GM10847 (cell line): ENCODE measurements around the gene PPM1J.
A peak's percentile ranks its signal among the peaks of the same experiment; 100 is the strongest.

ENCODE experiments used
- POLR2A ChIP-seq: IDR thresholded peaks from 2 replicates; pipeline ENCODE4 v1.6.1; 2011; ENCODE audit not compliant: insufficient read length; ENCODE audit errors: extremely low read depth

The PPM1J gene

DNA sequence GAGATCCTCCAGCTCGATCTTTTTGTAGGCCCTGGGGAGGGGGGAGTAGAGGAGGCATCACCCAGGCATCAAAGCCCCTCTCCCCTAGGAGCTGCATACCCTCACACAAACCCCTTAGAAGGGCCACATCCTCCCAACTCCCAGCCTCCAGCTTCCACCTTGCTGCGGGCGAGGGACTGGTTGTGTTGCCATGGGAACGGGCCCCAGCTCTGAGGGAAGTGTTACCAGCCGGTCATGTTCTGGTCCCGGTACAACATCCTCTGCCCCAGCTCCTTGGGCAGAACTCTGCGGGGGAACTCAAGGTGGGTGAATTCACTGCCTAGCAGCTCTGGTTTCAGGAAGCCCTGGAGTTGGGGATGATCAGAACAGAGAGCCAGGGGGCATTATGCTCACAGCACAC lies 4.1 kb downstream of the PPM1J start:
- TF ChIP-seq POLR2A = no peak

GRCh38 chr1:112710586-112710985 lies 4.5 kb downstream of the PPM1J start:
- TF ChIP-seq POLR2A = no peak

- no peak for TF ChIP-seq POLR2A
Observed at GRCh38 chr1:112710159-112710558, 5.0 kb downstream of the PPM1J start.

- no peak for TF ChIP-seq POLR2A
Observed at GRCh38 chr1:112708489-112708888, 6.6 kb downstream of the PPM1J start.

DNA sequence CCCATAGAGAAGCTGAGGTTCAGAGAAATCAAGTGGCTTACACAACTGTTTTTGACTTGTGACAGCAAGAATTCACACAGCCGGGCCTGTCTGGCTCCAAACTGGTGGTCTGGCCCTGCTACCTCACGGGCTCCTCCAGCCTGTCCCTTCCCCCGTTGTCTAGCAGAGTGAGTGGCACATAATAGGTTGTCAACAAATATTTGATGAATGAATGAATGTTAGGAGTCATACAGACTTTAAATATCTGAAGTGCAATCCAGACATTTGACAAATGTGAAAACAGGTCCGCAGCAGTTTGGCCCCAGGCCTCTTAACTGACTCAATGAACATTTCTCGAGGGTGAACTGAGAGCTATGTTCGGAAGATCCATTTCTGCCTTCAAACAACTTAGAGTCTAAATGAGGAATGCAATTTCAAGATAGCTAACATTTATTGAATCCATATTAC lies 7.1 kb downstream of the PPM1J start:
- no peak for TF ChIP-seq POLR2A

- no peak for TF ChIP-seq POLR2A
Observed at GRCh38 chr1:112707221-112708001, 7.7 kb downstream of the PPM1J start.

- TF ChIP-seq POLR2A = peak; percentile 56
Observed at GRCh38 chr1:112706505-112707220, 8.5 kb downstream of the PPM1J start, which contains the start of gene RHOC. Gene RHOC, minus strand, starts transcription at chr1:112707127. Its CDS starts 3,328 bp downstream, at chr1:112703799.

DNA sequence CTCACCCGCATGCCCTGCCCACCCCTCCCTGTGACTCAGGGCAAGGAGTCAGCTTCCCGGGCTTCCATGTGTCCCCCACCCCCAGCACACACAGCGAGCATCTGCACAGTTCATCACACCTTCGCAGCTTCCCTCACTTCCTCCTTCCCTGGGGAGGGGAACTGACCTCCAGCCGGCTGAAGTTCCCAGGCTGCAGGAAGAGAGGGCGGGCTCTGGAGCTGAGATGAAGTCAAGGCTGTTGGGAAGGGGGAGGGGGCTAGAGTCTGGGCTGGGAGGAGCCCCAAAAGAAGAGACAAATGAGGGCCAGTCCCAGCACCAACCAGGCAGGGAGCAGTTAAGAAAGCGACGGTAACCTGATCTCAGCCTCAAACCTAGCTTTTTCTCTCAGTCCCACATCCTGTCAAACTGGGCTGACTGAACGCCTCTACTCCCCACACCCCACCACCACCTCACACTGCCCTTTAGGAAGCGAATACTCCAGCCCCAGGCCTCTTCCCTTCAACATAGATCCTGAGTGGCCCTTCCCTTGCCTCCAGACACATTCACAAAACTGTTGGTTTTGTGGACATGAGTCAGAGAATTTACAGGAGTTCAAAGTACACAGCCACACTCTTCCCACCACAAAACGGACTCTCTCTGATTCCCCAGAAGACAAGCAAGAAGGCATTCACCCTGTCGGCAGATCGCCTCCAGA lies 10.1 kb downstream of the PPM1J start:
- TF ChIP-seq POLR2A = peak; percentile 42

GRCh38 chr1:112704391-112704933 lies 10.7 kb downstream of the PPM1J start:
- TF ChIP-seq POLR2A = no peak

- TF ChIP-seq POLR2A = no peak
Observed at GRCh38 chr1:112703706-112704105, 11.4 kb downstream of the PPM1J start.

- TF ChIP-seq POLR2A = no peak
Observed at GRCh38 chr1:112702420-112703261, 12.5 kb downstream of the PPM1J start.

GRCh38 chr1:112702067-112702395 lies 13.1 kb downstream of the PPM1J start:
- TF ChIP-seq POLR2A = no peak

DNA sequence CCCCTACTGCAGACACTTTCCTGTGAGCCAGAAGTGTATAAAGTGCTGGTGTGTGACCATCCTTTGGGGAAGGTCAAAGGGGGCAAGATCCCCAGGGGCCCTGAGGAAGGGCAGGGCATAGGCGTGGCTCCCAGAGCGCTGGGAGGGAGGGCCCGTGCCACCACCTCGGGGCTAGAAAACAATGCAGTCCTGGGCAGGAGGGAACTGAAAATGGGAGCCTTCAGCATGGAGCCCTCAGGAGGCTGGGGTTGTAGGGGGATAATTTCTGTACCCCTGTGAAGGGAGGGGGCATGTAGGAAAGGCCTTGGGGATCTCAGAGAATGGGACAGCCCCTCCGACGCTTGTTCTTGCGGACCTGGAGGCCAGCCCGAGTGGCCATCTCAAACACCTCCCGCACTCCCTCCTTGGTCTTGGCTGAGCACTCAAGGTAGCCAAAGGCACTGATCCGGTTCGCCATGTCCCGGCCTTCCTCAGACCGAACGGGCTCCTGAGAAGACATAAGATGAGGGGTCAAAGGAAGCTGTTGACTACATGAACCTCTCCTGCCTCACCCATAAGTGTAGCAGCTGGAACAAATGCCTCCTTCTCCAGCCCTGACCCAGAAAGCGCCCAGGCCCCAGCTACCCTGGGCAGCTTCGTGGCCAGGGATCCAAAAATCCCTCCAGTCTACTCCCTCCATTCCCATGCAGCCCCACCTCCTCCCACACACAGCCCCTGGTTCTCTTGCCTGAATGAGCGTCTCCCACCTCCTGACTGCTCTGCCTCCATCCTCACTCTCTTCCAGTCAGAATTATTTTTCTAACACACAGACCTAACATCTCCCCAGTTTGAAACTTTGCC lies 13.7 kb downstream of the PPM1J start:
- TF ChIP-seq POLR2A = no peak
